LNCaP clone FGC (cell line): ENCODE results near the gene MATCAP1.
A peak's percentile ranks its signal among the peaks of the same experiment; 100 is the strongest.

ENCODE experiments used
- DNase-seq: peaks from one replicate; pipeline ENCODE4 v3.0.0-alpha.2; 2011; ENCODE audit warnings: low read depth
- H3K4me3 ChIP-seq: 2 replicates; pipeline ENCODE4 v1.5.1; 2011; ENCODE audit warnings: mild to moderate bottlenecking, low read depth, low read length, control low read depth
- CTCF ChIP-seq: IDR thresholded peaks from 2 replicates; pipeline ENCODE4 v1.5.1; 2012; ENCODE audit warnings: mild to moderate bottlenecking; ENCODE audit not compliant: control insufficient read depth, insufficient read depth; ENCODE audit errors: extremely low read depth

The MATCAP1 gene

GRCh38 chr16:67179421-67180080 is 4.2 kb downstream of the MATCAP1 start:
- no peak for DNase-seq
- peak; percentile 47 for TF ChIP-seq CTCF

GRCh38 chr16:67177743-67178699 is 5.7 kb downstream of the MATCAP1 start:
- peak overlapping the region; percentile 52 for H3K4me3 ChIP-seq
- TF ChIP-seq CTCF = no peak
- DNase-seq = peak; percentile 96

More at GRCh38 chr16:67179421-67180080, 4.2 kb downstream of the MATCAP1 start:
- H3K4me3 ChIP-seq = no peak overlapping the region

GRCh38 chr16:67176662-67177061 is 7.1 kb downstream of the MATCAP1 start:
- no peak for DNase-seq
- TF ChIP-seq CTCF = no peak
- H3K4me3 ChIP-seq = no peak overlapping the region

GRCh38 chr16:67174706-67175231 is 9.0 kb downstream of the MATCAP1 start:
- H3K4me3 ChIP-seq = peak overlapping the region; percentile 52
- no peak for DNase-seq
- no peak for TF ChIP-seq CTCF

- TF ChIP-seq CTCF = peak; percentile 54
- DNase-seq = peak; percentile 92
- peak overlapping the region; percentile 52 for H3K4me3 ChIP-seq
Measured at GRCh38 chr16:67173808-67174705, 9.7 kb downstream of the MATCAP1 start.

- H3K4me3 ChIP-seq = peak overlapping the region; percentile 52
- no peak for TF ChIP-seq CTCF
- no peak for DNase-seq
Measured at GRCh38 chr16:67173323-67173722, 10.4 kb downstream of the MATCAP1 start.
